ENCODE data around the gene NEK11. TPM values are rescaled to one million over a fixed set of nuclear protein-coding genes. Genes with fewer than 3 reads are reported as not detected.

Gene NEK11
- total and polyA plus RNA-seq, 4 donors: 2.4 to 14.5 (median 4.5) TPM

- whole genome bisulfite sequencing, 2 donors: 84 to 85% methylated on average over 3 of the region's 3 CpGs
- DNase-seq: no peak
- no peaks in the 10 kb centered on the region for H3K4me1 ChIP-seq (ENCODE audit: control insufficient read depth in 1 of 2, insufficient read depth in 2 of 2, low read length in 2 of 2)
Measured at GRCh38 chr3:131260525-131260924, 233.8 kb downstream of the NEK11 start.

GRCh38 chr3:131261104-131261503 is 234.4 kb downstream of the NEK11 start:
- Histone ChIP-seq H3K9me3 (ENCODE audit: control insufficient read depth, low read length) (peaks cover 1% of the 10 kb centered on the region), H3K27ac (ENCODE audit: low read depth in 1 of 2, low read length in 2 of 2) (no peak overlapping the region), H3K27me3 (ENCODE audit: control insufficient read depth in 1 of 2, insufficient read depth in 2 of 2, low read length in 1 of 2) (no peaks in the 10 kb centered on the region), H3K4me3 (ENCODE audit: low read length in 2 of 2) (no peak overlapping the region), H3K36me3 (ENCODE audit: control insufficient read depth in 1 of 2, insufficient read depth in 2 of 2, low read length in 1 of 2) (no peaks in the 10 kb centered on the region), H3K4me1 (ENCODE audit: control insufficient read depth in 1 of 2, insufficient read depth in 2 of 2, low read length in 2 of 2) (no peaks in the 10 kb centered on the region)
- 82 to 85% methylated on average over 1 of the region's 1 CpG for WGBS, 2 donors
- DNase-seq (no peak), ATAC-seq (ENCODE audit: low FRiP score) (no peak)
- intact Hi-C loops (cut with DNase I): no loop called here

More at GRCh38 chr3:131260525-131260924, 233.8 kb downstream of the NEK11 start:
- H3K9me3 ChIP-seq (ENCODE audit: control insufficient read depth, low read length): peaks cover 1% of the 10 kb centered on the region
- H3K27ac ChIP-seq (ENCODE audit: low read depth in 1 of 2, low read length in 2 of 2): no peak overlapping the region
- intact Hi-C loops (cut with DNase I): no loop called here
- ATAC-seq (ENCODE audit: low FRiP score): no peak
- no peaks in the 10 kb centered on the region for H3K36me3 ChIP-seq (ENCODE audit: control insufficient read depth in 1 of 2, insufficient read depth in 2 of 2, low read length in 1 of 2)
- no peak overlapping the region for H3K4me3 ChIP-seq (ENCODE audit: low read length in 2 of 2)
- no peaks in the 10 kb centered on the region for H3K27me3 ChIP-seq (ENCODE audit: control insufficient read depth in 1 of 2, insufficient read depth in 2 of 2, low read length in 1 of 2)

GRCh38 chr3:131275556-131275955 is 248.9 kb downstream of the NEK11 start:
- ATAC-seq (ENCODE audit: low FRiP score): no peak
- Histone ChIP-seq H3K4me3 (ENCODE audit: low read length in 2 of 2) (no peak overlapping the region), H3K36me3 (ENCODE audit: control insufficient read depth in 1 of 2, insufficient read depth in 2 of 2, low read length in 1 of 2) (no peaks in the 10 kb centered on the region), H3K9me3 (ENCODE audit: control insufficient read depth, low read length) (no peaks in the 10 kb centered on the region), H3K27me3 (ENCODE audit: control insufficient read depth in 1 of 2, insufficient read depth in 2 of 2, low read length in 1 of 2) (no peaks in the 10 kb centered on the region), H3K4me1 (ENCODE audit: control insufficient read depth in 1 of 2, insufficient read depth in 2 of 2, low read length in 2 of 2) (no peaks in the 10 kb centered on the region), H3K27ac (ENCODE audit: low read depth in 1 of 2, low read length in 2 of 2) (no peak overlapping the region)
- no peak for DNase-seq
- intact Hi-C loops (cut with DNase I): no loop called here
- 49 to 53% methylated on average over 1 of the region's 1 CpG for WGBS, 2 donors

DNA sequence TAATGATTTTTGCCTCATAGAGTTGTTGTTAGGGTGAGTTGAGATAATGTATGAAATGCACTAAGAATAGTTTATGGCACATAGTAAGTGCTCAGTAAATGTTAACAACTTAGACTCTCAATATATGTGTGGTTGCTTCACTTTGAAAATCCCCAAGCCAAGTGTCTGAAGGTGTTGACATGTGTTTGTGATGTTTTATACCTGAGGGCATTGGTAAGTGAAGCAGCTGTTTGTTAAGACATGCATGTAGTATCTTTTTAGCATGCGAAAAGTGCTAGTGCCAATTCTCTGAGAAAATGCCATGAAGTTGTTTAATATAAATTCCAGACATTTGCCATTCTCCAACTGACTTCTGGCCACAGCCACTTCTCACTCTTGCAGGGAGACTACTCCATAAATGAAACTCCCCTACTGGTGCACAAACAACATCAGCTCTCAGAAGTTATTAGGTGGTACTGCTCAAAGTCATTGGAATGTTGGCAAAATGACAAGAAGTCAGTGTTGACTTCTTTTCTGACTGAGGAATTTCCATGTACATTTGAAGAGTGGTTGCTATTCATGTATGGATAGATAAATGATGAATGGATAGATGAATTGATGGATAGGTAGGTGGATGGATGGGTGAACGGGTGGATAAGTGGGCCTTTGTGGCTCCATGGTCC is 251.3 kb downstream of the NEK11 start:
- no peaks in the 10 kb centered on the region for H3K27me3 ChIP-seq (ENCODE audit: control insufficient read depth in 1 of 2, insufficient read depth in 2 of 2, low read length in 1 of 2)
- intact Hi-C loops (cut with DNase I): no loop called here

DNA sequence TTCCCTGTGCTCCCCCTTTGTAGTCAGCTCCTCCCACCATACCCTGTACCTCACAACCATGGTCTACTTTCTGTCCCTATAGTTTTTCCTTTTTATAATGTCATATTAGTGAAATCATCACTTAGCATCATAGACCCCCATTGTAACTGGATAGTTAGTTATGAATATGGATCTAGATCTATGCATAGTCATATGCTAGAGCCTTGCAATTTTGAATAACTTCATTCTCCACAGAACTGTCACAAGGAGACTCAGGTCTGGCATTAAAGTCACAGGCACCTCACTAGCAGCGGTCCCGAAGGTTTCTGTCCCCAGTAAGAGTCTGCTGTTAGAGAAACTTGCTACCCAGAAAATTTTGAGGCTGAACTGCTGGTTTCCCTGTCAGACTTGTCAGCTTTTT is 252.9 kb downstream of the NEK11 start:
- H3K36me3 ChIP-seq (ENCODE audit: control insufficient read depth in 1 of 2, insufficient read depth in 2 of 2, low read length in 1 of 2): no peaks in the 10 kb centered on the region
- peaks cover 0 to 2% of the 10 kb centered on the region in 2 donors for H3K4me1 ChIP-seq (ENCODE audit: control insufficient read depth in 1 of 2, insufficient read depth in 2 of 2, low read length in 2 of 2)
- H3K9me3 ChIP-seq (ENCODE audit: control insufficient read depth, low read length): no peaks in the 10 kb centered on the region
- H3K27ac ChIP-seq (ENCODE audit: low read depth in 1 of 2, low read length in 2 of 2): no peak overlapping the region
- no peak for ATAC-seq (ENCODE audit: low FRiP score)
- H3K4me3 ChIP-seq (ENCODE audit: low read length in 2 of 2): no peak overlapping the region
- DNase-seq: no peak
- WGBS, 2 donors: 93 to 95% methylated on average over 2 of the region's 2 CpGs
- intact Hi-C loops (cut with DNase I): no loop called here
- no peaks in the 10 kb centered on the region for H3K27me3 ChIP-seq (ENCODE audit: control insufficient read depth in 1 of 2, insufficient read depth in 2 of 2, low read length in 1 of 2)

More for the DNA sequence above, 251.3 kb downstream of the NEK11 start:
- no peak overlapping the region for H3K4me3 ChIP-seq (ENCODE audit: low read length in 2 of 2)
- H3K27ac ChIP-seq (ENCODE audit: low read depth in 1 of 2, low read length in 2 of 2): no peak overlapping the region
- no peak for DNase-seq
- peaks cover 0 to 2% of the 10 kb centered on the region in 2 donors for H3K4me1 ChIP-seq (ENCODE audit: control insufficient read depth in 1 of 2, insufficient read depth in 2 of 2, low read length in 2 of 2)
- no peaks in the 10 kb centered on the region for H3K36me3 ChIP-seq (ENCODE audit: control insufficient read depth in 1 of 2, insufficient read depth in 2 of 2, low read length in 1 of 2)
- H3K9me3 ChIP-seq (ENCODE audit: control insufficient read depth, low read length): no peaks in the 10 kb centered on the region
- no peak for ATAC-seq (ENCODE audit: low FRiP score)
- 88 to 93% methylated on average over 2 of the region's 2 CpGs for WGBS, 2 donors

DNA sequence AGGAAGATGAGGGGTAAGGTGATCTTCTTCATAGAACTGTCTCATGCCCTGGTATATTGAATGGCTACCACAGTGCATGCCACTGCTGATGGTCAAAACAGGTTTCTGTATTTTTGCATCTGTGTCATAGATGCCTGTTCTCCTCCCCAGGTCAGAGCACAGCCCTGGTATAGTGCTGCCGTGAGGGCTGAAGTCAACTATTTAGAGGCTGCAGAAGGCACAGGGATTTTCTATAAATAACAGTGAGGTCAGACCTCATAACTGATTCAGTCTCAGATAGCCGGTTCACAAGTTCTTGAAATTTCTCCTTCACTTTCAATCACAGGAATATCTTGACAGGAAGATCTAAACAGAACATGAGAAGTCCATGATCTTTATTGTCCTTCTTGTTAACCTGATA is 255.7 kb downstream of the NEK11 start:
- Histone ChIP-seq H3K4me3 (ENCODE audit: low read length in 2 of 2) (no peak overlapping the region), H3K27me3 (ENCODE audit: control insufficient read depth in 1 of 2, insufficient read depth in 2 of 2, low read length in 1 of 2) (no peaks in the 10 kb centered on the region), H3K27ac (ENCODE audit: low read depth in 1 of 2, low read length in 2 of 2) (no peak overlapping the region), H3K9me3 (ENCODE audit: control insufficient read depth, low read length) (no peaks in the 10 kb centered on the region), H3K4me1 (ENCODE audit: control insufficient read depth in 1 of 2, insufficient read depth in 2 of 2, low read length in 2 of 2) (peaks cover 0 to 2% of the 10 kb centered on the region in 2 donors), H3K36me3 (ENCODE audit: control insufficient read depth in 1 of 2, insufficient read depth in 2 of 2, low read length in 1 of 2) (no peaks in the 10 kb centered on the region)
- intact Hi-C loops (cut with DNase I): no loop called here
- ATAC-seq (ENCODE audit: low FRiP score) (no peak), DNase-seq (no peak)
- 8 to 12% methylated on average over 2 of the region's 2 CpGs for WGBS, 2 donors

DNA sequence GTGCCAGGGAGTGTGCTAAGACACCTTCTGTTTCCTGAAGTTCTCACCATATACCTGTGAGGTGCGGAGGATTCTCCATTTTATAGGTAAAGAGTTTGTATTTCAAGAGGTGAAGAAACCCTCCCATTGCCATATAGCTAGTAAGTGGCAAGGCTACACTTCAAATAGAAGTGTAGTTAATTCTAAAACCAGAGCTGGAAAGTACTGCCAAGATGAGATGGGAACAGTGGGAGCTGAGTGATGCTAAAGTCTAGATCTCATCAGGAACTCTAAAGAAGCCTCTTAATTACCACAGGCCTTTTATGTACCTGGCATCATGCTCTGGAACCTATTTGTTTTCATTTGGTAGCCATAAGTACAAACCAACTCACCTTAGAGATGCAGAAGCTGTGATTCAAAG is 256.3 kb downstream of the NEK11 start:
- Histone ChIP-seq H3K4me1 (ENCODE audit: control insufficient read depth in 1 of 2, insufficient read depth in 2 of 2, low read length in 2 of 2) (peaks cover 0 to 2% of the 10 kb centered on the region in 2 donors), H3K4me3 (ENCODE audit: low read length in 2 of 2) (no peak overlapping the region), H3K36me3 (ENCODE audit: control insufficient read depth in 1 of 2, insufficient read depth in 2 of 2, low read length in 1 of 2) (peaks cover 0 to 2% of the 10 kb centered on the region in 2 donors), H3K9me3 (ENCODE audit: control insufficient read depth, low read length) (no peaks in the 10 kb centered on the region), H3K27me3 (ENCODE audit: control insufficient read depth in 1 of 2, insufficient read depth in 2 of 2, low read length in 1 of 2) (no peaks in the 10 kb centered on the region), H3K27ac (ENCODE audit: low read depth in 1 of 2, low read length in 2 of 2) (no peak overlapping the region)
- intact Hi-C loops (cut with DNase I): no loop called here
- 96 to 97% methylated on average over 1 of the region's 1 CpG for WGBS, 2 donors
- DNase-seq (no peak), ATAC-seq (ENCODE audit: low FRiP score) (no peak)

DNA sequence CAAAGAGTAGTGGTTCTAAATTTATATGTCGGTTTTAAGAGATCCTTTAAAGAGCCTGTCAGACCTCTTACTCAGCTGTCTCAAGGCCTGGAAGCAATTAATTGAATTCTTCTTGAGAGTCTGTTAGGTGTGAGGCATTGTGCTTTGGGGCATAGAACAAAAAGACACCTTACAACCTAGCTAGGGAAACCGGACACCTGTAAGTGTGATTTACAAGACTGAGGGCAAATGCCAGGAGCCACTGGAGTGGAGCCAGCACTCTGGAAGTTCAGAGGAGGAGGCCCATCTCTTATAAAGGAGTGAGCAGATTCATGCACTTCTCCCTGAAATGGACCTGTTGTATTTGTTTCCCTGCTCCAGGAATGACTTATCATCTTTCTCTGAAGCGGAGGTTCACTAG is 257.2 kb downstream of the NEK11 start:
- 76 to 79% methylated on average over 3 of the region's 3 CpGs for WGBS, 2 donors
- intact Hi-C loops (cut with DNase I): no loop called here
- peaks cover 0 to 2% of the 10 kb centered on the region in 2 donors for H3K36me3 ChIP-seq (ENCODE audit: control insufficient read depth in 1 of 2, insufficient read depth in 2 of 2, low read length in 1 of 2)
- DNase-seq: no peak
- no peak overlapping the region for H3K27ac ChIP-seq (ENCODE audit: low read depth in 1 of 2, low read length in 2 of 2)
- H3K27me3 ChIP-seq (ENCODE audit: control insufficient read depth in 1 of 2, insufficient read depth in 2 of 2, low read length in 1 of 2): no peaks in the 10 kb centered on the region
- peaks cover 0 to 2% of the 10 kb centered on the region in 2 donors for H3K4me1 ChIP-seq (ENCODE audit: control insufficient read depth in 1 of 2, insufficient read depth in 2 of 2, low read length in 2 of 2)
- H3K9me3 ChIP-seq (ENCODE audit: control insufficient read depth, low read length): no peaks in the 10 kb centered on the region
- no peak overlapping the region for H3K4me3 ChIP-seq (ENCODE audit: low read length in 2 of 2)
- ATAC-seq (ENCODE audit: low FRiP score): no peak

DNA sequence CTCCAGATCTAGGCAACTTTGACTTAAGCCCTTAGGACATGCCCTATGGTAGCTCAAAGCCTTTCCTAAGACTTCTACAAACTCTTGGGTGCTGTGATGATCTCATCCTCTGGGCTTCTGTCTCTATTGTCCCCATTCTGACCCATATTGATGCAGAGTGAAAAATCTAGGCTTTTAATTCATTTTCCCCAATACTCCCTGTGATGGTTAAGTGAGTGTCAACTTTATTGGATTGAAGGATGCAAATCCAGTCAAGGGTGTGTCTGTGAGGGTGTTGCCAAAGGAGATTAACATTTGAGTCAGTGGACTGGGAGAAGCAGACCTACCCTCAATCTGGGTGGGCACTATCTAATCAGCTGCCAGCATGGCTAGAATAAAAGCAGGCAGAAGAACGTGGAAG is 257.6 kb downstream of the NEK11 start:
- Histone ChIP-seq H3K4me1 (ENCODE audit: control insufficient read depth in 1 of 2, insufficient read depth in 2 of 2, low read length in 2 of 2) (peaks cover 0 to 2% of the 10 kb centered on the region in 2 donors), H3K27me3 (ENCODE audit: control insufficient read depth in 1 of 2, insufficient read depth in 2 of 2, low read length in 1 of 2) (no peaks in the 10 kb centered on the region), H3K27ac (ENCODE audit: low read depth in 1 of 2, low read length in 2 of 2) (no peak overlapping the region), H3K9me3 (ENCODE audit: control insufficient read depth, low read length) (no peaks in the 10 kb centered on the region), H3K4me3 (ENCODE audit: low read length in 2 of 2) (no peak overlapping the region), H3K36me3 (ENCODE audit: control insufficient read depth in 1 of 2, insufficient read depth in 2 of 2, low read length in 1 of 2) (peaks cover under 1 to 2% of the 10 kb centered on the region in 2 donors)
- DNase-seq (no peak), ATAC-seq (ENCODE audit: low FRiP score) (no peak)
- intact Hi-C loops (cut with DNase I): no loop called here
- 88 to 94% methylated on average over 1 of the region's 1 CpG for WGBS, 2 donors

Measured in aorta (tissue), 5 donors.